ENCODE data around the gene B3GNT2. TPM values are rescaled to one million over a fixed set of nuclear protein-coding genes. Genes with fewer than 3 reads are reported as not detected.

Gene B3GNT2
- total and polyA plus RNA-seq, 9 of the 15 experiments (the other 6 are each of a cell fraction or from before 2014, with no cell fraction given): 6.0 to 38.9 (median 25.0) TPM

DNA sequence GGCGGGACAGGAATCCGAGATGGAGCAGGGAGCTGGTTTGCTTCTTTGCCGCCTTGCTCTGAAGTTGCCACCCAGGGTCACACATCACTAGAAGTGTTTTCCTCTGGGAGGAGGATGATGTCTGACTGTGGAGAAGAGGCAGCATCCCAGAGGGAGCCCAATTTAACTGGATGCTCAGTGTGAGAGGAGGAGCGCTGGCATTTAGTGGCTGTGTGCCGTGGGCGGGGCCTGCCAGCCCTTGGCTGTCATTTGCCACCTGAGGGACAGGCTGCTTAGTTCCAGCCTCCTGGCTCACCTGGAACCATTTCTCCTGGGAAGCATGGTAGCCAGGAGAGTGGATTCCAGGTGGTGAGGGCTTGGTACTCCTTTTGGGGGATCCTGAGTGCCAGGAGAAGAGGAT lies 9.6 kb downstream of the B3GNT2 start (continued):
- TF ChIP-seq CTCFL (IDR thresholded peaks at IDR 0.05; ENCODE audit: borderline replicate concordance, insufficient read depth, low read depth, low read length, poor library complexity, severe bottlenecking) (no peak), MEF2D (tag; conservative IDR thresholded peaks at IDR 0.05; ENCODE audit: low read depth) (no peak), RBM14 (IDR thresholded peaks at IDR 0.05; ENCODE audit: borderline replicate concordance, insufficient read depth, low read depth, low read length) (no peak)
- TF ChIP-seq, protein P1, sequence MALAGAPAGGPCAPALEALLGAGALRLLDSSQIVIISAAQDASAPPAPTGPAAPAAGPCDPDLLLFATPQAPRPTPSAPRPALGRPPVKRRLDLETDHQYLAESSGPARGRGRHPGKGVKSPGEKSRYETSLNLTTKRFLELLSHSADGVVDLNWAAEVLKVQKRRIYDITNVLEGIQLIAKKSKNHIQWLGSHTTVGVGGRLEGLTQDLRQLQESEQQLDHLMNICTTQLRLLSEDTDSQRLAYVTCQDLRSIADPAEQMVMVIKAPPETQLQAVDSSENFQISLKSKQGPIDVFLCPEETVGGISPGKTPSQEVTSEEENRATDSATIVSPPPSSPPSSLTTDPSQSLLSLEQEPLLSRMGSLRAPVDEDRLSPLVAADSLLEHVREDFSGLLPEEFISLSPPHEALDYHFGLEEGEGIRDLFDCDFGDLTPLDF (CRISPR knock-in tag; IDR thresholded peaks at IDR 0.05): no peak

DNA sequence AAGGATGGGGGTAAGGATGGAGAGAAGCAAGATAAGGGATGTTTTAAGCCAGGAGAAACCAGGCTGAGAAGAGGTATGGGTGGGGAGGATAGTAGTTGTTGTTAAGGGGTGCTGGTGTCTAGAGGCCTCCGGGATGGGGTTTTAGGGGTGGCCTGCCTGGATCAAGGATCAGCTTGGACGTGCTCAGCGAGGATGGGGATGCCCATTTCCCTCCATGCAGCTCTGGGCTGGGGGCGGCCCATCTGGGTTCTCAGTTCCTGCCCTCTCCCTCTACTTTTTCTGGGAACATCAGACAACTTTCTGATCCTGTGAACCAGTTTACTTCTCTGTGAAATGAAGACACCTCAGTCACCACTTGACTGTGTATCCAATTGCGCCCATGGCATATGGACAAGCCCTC lies 10.1 kb downstream of the B3GNT2 start:
- Histone ChIP-seq H3K36me3 (ENCODE audit: control insufficient read depth, insufficient read depth, low read length) (peaks cover 11% of the 10 kb centered on the region; the same call in 1 of the 3 replicates), H3K4me1 (replicated peaks in 1 of 2; ENCODE audit: control insufficient read depth in 2 of 2, insufficient read depth in 2 of 2, low read length in 2 of 2) (peaks cover 18 to 36% of the 10 kb centered on the region in 2 experiments; a peak in 4 of 5 replicates), H4K20me1 (replicated peaks; ENCODE audit: control insufficient read depth, insufficient read depth, low read length) (peaks cover 42% of the 10 kb centered on the region), H3K4me2 (ENCODE audit: insufficient read depth, low read length) (no peak overlapping the region), H3K9me3 (replicated peaks; ENCODE audit: control insufficient read depth, insufficient read depth, low read depth, low read length) (no peaks in the 10 kb centered on the region), H3K9me1 (ENCODE audit: control insufficient read depth, insufficient read depth, low read length) (peaks cover 3% of the 10 kb centered on the region), H3K27me3 (ENCODE audit: control insufficient read depth in 2 of 2, insufficient read depth in 2 of 2, low read length in 2 of 2) (no peaks in the 10 kb centered on the region), H3K4me3 (no peak overlapping the region), H2AFZ (ENCODE audit: low read depth, low read length) (no peak overlapping the region), H3K27ac (ENCODE audit: extremely low read depth, low read depth, low read length) (no peak overlapping the region), H3K9ac (ENCODE audit: insufficient read depth in 1 of 2, low read depth in 2 of 2, low read length in 2 of 2) (no peak overlapping the region), H3K79me2 (ENCODE audit: control insufficient read depth, insufficient read depth, low read length) (peaks cover 100% of the 10 kb centered on the region)
- 85% methylated on average over 5 of the region's 5 CpGs for WGBS (ENCODE audit: insufficient coverage, low coverage, missing lambda C conversion rate)
- ATAC-seq (no peak), FAIRE-seq (no peak), DNase-seq (ENCODE audit: extremely low read depth in 1 of 4, low spot score in 3 of 4) (no peak)
- TF ChIP-seq MCM5 (IDR thresholded peaks at IDR 0.05; ENCODE audit: low read depth): no peak
- no peak for TF ChIP-seq RNF219 (CRISPR knock-in tag; IDR thresholded peaks at IDR 0.05)
- TF ChIP-seq, protein P2, sequence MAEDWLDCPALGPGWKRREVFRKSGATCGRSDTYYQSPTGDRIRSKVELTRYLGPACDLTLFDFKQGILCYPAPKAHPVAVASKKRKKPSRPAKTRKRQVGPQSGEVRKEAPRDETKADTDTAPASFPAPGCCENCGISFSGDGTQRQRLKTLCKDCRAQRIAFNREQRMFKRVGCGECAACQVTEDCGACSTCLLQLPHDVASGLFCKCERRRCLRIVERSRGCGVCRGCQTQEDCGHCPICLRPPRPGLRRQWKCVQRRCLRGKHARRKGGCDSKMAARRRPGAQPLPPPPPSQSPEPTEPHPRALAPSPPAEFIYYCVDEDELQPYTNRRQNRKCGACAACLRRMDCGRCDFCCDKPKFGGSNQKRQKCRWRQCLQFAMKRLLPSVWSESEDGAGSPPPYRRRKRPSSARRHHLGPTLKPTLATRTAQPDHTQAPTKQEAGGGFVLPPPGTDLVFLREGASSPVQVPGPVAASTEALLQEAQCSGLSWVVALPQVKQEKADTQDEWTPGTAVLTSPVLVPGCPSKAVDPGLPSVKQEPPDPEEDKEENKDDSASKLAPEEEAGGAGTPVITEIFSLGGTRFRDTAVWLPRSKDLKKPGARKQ (CRISPR knock-in tag; IDR thresholded peaks at IDR 0.05): no peak
- TF ChIP-seq ZZZ3 (IDR thresholded peaks at IDR 0.05): no peak
- TF ChIP-seq MTA1 (IDR thresholded peaks at IDR 0.05; ENCODE audit: borderline replicate concordance): no peak
- no peak for TF ChIP-seq RBM39 (optimal IDR thresholded peaks at IDR 0.05; ENCODE audit: low read depth, low read length)
- TF ChIP-seq PHB (CRISPR knock-in tag; IDR thresholded peaks at IDR 0.05): no peak
- TF ChIP-seq ZNF79 (CRISPR knock-in tag; IDR thresholded peaks at IDR 0.05; ENCODE audit: low read depth): no peak
- intact Hi-C loops (cut with micrococcal nuclease): no loop called here
- ChIA-PET CTCF (ENCODE audit: low intra/inter-chr PET ratio) (no interaction called here), POLR2A (no interaction called here)
- no TSS peak for BruUV-seq (replicated peaks)
- in situ Hi-C loops (cut with MboI): no loop called here

Measured in K562 (cell line).